OCI-LY1 (cell line): Measurements from ENCODE around the gene IMMT.

Source experiments
- H2AFZ ChIP-seq: fragments of 200-600 bp; sonication (generic), shearing (Covaris generic); 2 replicates; pipeline ENCODE4 v1.6.0; 2014; ENCODE audit warnings: antibody characterized with exemption, mild to moderate bottlenecking, low read length
- H3F3A ChIP-seq: fragments of 200-600 bp; sonication (generic), shearing (Covaris generic); 2 replicates; pipeline ENCODE4 v1.6.0; 2014; ENCODE audit warnings: mild to moderate bottlenecking, antibody characterized with exemption, low read length, moderate library complexity; ENCODE audit not compliant: insufficient read depth
- H3K27ac ChIP-seq: fragments of 200-600 bp; sonication (generic); 2 replicates; pipeline ENCODE4 v1.5.1; 2014; ENCODE audit warnings: low read length, mixed run types, mild to moderate bottlenecking, low read depth; ENCODE audit not compliant: poor library complexity, severe bottlenecking
- H3K27me3 ChIP-seq: fragments of 200-600 bp; sonication (generic); 2 replicates; pipeline ENCODE4 v1.6.0; 2014; ENCODE audit warnings: antibody characterized with exemption, mild to moderate bottlenecking, low read length, moderate library complexity; ENCODE audit not compliant: insufficient read depth
- H3K36me3 ChIP-seq: fragments of 200-600 bp; sonication (generic); 2 replicates; pipeline ENCODE4 v1.6.1; 2014; ENCODE audit warnings: mild to moderate bottlenecking, antibody characterized with exemption, low read length, moderate library complexity, mixed read lengths; ENCODE audit not compliant: insufficient read depth
- H3K4me1 ChIP-seq: fragments of 200-600 bp; sonication (generic); 2 replicates; pipeline ENCODE4 v1.5.1; 2014; ENCODE audit warnings: mild to moderate bottlenecking, low read length, moderate library complexity; ENCODE audit not compliant: insufficient read depth, severe bottlenecking
- H3K4me2 ChIP-seq: fragments of 200-600 bp; sonication (generic), shearing (Covaris generic); 2 replicates; pipeline ENCODE4 v1.6.1; 2014; ENCODE audit warnings: low read length
- H3K4me3 ChIP-seq: fragments of 200-600 bp; sonication (generic); 2 replicates; pipeline ENCODE4 v1.5.1; 2014; ENCODE audit warnings: low read length, low read depth, mild to moderate bottlenecking, mixed read lengths; ENCODE audit not compliant: poor library complexity, severe bottlenecking
- H3K79me2 ChIP-seq: fragments of 200-600 bp; shearing (Covaris generic); 2 replicates; pipeline ENCODE4 v1.6.1; 2016; ENCODE audit warnings: mixed run types, low read length, mixed read lengths; ENCODE audit not compliant: insufficient read depth
- H3K9ac ChIP-seq: fragments of 200-600 bp; sonication (generic), shearing (Covaris generic); 2 replicates; pipeline ENCODE4 v1.6.1; 2014; ENCODE audit warnings: mild to moderate bottlenecking, low read length, mixed read lengths
- H3K9me2 ChIP-seq: fragments of 200-600 bp; sonication (generic), shearing (Covaris generic); 2 replicates; pipeline ENCODE4 v1.6.1; 2014; ENCODE audit warnings: low read depth, mild to moderate bottlenecking, low read length, mixed read lengths
- H3K9me3 ChIP-seq: fragments of 200-600 bp; shearing (Covaris generic); 2 replicates; pipeline ENCODE4 v1.6.1; 2014; ENCODE audit warnings: low read length, mixed read lengths
- H4K20me1 ChIP-seq: fragments of 200-600 bp; sonication (generic), shearing (Covaris generic); 2 replicates; pipeline ENCODE4 v1.6.0; 2016; ENCODE audit warnings: mild to moderate bottlenecking, low read length; ENCODE audit not compliant: insufficient read depth
- CTCF ChIP-seq: fragments of 200-600 bp; sonication (generic), shearing (Covaris generic); IDR thresholded peaks from 2 replicates; pipeline ENCODE4 v1.5.1; 2017; ENCODE audit warnings: mild to moderate bottlenecking, antibody characterized with exemption, low read length, moderate library complexity, mixed read lengths
- EZH2 ChIP-seq: fragments of 200-600 bp; sonication (generic), shearing (Covaris generic); IDR thresholded peaks from 2 replicates; pipeline ENCODE4 v1.8.0; 2017; ENCODE audit warnings: borderline replicate concordance, mixed run types, mild to moderate bottlenecking, antibody characterized with exemption, low read length, moderate library complexity, mixed read lengths

The IMMT gene

DNA sequence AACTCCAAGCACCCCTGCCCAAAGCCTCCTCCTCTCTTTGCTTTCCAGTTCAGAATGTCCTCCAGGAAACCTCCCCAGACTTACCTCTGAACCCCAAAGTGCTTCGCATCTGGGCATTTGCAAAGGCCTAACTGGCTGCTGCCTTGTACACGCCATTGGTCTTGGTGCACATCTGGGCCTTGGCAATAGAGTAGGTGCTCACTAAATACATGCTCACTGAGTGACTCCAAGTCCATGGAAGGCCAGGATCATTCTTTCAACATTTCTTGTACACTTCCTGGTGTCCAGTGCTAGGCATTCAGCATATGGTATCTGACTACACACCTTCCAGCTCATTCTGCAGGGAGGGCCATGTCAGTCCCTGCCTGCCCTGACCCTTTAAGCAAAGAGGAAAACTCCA lies 32.4 kb upstream of the IMMT start:
- H3K9me3 ChIP-seq, result no peaks in the 10 kb centered on the region
- H3K9me2 ChIP-seq, result no peaks in the 10 kb centered on the region
- no peak overlapping the region for H3K27ac ChIP-seq
- H3F3A ChIP-seq, result no peaks in the 10 kb centered on the region
- peaks cover 20% of the 10 kb centered on the region for H3K4me1 ChIP-seq
- no peak overlapping the region for H2AFZ ChIP-seq
- no peaks in the 10 kb centered on the region for H3K36me3 ChIP-seq
- H3K4me3 ChIP-seq, result no peak overlapping the region
- no peaks in the 10 kb centered on the region for H3K79me2 ChIP-seq
- TF ChIP-seq CTCF (no peak), EZH2 (no peak)
- H4K20me1 ChIP-seq, result no peaks in the 10 kb centered on the region
- H3K27me3 ChIP-seq, result no peaks in the 10 kb centered on the region
- H3K9ac ChIP-seq, result no peak overlapping the region
- no peak overlapping the region for H3K4me2 ChIP-seq

DNA sequence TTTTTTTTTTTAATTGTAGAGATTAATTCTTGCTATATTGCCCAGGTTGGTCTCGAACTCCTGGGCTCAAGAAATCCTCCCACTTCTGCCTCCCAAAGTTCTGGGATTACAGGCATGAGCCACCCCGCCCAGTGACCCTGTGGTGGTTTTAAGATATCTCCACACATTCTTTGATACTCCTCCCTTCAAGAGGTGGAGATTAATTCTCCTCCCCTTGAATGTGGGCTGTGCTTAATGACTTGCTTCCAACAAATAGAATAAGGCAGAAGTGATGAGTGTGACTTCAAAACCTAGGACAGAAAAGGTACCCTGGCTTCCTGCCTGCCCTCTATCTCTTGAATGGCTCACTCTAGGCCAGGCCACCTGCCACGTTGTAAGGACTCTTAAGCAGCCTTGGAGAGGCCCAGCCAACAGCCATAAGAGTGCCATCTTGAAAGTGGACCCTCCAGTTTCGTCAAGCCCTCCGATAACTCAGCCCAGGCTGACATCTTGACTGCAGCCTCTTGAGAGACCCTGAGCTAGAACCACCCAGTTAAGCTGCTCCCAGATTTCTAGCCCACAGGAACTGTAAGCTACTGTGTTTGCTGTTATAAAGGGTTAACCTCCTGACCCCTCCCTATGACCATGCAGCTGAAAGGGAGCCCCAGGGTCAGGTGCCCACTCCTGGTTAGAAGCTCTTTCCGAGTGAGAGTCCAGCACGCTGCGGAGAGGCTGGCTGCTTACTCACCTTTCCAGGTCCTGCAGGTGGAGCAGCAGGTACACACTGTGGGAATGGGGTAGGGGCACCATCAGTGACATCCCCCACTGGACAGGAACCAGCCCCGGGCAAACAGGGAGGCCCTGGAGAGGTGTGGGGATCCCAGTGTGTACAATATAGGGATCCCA lies 31.6 kb upstream of the IMMT start:
- no peak overlapping the region for H3K27ac ChIP-seq
- H3K27me3 ChIP-seq, result no peaks in the 10 kb centered on the region
- H3K9me2 ChIP-seq, result no peaks in the 10 kb centered on the region
- no peak overlapping the region for H3K9ac ChIP-seq
- H3K79me2 ChIP-seq, result no peaks in the 10 kb centered on the region
- H3K9me3 ChIP-seq, result no peaks in the 10 kb centered on the region
- no peaks in the 10 kb centered on the region for H4K20me1 ChIP-seq
- H3K4me2 ChIP-seq, result no peak overlapping the region
- no peaks in the 10 kb centered on the region for H3F3A ChIP-seq
- no peaks in the 10 kb centered on the region for H3K36me3 ChIP-seq
- TF ChIP-seq CTCF, result no peak
- no peak for TF ChIP-seq EZH2
- H2AFZ ChIP-seq, result no peak overlapping the region
- no peak overlapping the region for H3K4me3 ChIP-seq
- H3K4me1 ChIP-seq, result peaks cover 20% of the 10 kb centered on the region

DNA sequence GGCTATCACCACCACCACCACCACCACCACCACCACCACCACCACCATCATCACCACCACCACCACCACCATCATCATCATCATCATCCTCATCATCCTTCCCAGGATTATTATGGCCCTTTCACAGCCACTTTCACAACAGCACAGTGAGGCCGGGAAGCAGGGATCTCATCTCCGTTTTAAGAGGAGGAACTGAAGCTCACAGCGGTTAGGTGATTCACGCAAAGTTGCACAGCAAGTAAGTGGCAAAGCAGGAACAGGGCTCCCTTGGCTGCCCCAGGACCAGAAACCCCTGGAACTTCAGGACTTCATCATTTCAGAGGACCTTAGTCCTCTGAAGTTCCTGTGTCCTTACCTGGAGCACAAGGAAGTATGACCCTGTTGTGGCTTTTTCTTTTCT lies 30.8 kb upstream of the IMMT start:
- Histone ChIP-seq H3K27ac (no peak overlapping the region), H4K20me1 (no peaks in the 10 kb centered on the region), H3K9ac (no peak overlapping the region), H3K4me3 (no peak overlapping the region), H3K4me1 (peaks cover 20% of the 10 kb centered on the region), H3K79me2 (no peaks in the 10 kb centered on the region), H3K9me2 (no peaks in the 10 kb centered on the region), H3K27me3 (no peaks in the 10 kb centered on the region), H3K4me2 (no peak overlapping the region), H2AFZ (no peak overlapping the region), H3F3A (no peaks in the 10 kb centered on the region), H3K9me3 (no peaks in the 10 kb centered on the region), H3K36me3 (no peaks in the 10 kb centered on the region)
- TF ChIP-seq CTCF (no peak), EZH2 (no peak)
